Cerebellar nuclear complex (tissue), 1 donor: ENCODE results near the gene SYCP2L.

ENCODE experiments used
- DNase-seq, 2 experiments: peaks; one replicate each; lab custom pipeline; 2025; lab: John Stamatoyannopoulos, UW

SYCP2L gene

DNA sequence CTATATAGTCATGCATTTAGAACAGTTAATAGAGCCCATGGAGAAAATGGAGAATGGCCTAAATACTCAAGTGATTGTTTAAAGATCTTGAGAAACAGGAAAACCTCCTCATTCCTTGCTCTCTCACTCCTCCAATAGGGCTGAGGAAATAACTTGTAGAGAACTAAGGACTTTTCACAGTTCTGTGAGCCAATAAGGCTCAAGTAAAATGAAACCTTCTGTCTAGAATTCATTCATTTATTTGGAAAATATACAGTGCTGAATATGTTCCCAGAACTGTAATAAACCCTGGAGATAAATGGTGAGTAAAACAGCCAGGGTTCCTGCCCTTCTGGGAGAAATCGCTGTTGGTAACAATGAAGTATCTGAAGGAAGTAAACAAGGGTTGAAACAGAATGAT is 122.0 kb downstream of the SYCP2L start:
- no peak for DNase-seq

DNA sequence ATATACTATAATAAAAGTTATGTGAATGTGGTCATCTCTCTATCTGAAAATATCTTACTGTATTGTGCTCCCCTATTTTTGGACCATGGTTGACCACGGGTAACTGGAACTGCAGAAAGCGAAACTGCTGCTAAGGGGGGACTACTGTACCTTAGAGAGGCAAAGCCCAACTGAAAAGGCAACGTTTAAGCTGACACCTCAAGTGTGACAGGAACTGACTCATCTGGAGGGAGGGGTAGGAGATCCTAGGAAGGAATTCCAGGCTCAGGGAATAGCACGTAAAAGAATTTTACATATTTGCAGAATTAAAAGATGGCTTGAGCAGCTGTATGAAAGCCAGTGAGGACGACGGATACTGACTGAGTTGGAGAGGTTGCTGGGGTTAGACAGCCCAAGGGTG is 122.5 kb downstream of the SYCP2L start:
- DNase-seq = no peak

DNA sequence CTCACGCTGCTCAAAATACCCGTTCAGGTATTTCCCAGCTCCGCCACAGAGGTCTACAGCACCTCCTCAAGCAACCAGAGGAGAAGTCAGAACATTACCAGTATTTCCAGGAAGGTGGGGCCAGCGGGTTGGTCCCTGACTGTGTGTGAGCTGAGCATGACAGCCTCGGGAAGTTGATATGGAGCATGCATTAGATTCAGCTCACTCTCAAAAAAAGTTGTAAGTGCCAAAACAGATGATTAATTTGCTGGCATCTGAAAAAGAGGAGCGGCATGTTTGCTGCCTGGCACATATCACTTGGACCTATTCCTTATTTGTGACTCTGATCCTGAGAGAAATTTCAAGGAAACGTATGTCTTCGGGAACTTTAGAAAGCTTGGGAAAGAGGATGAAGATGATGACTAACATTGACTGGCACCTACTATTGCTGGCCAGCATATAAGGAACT is 125.0 kb downstream of the SYCP2L start:
- no peak for DNase-seq

DNA sequence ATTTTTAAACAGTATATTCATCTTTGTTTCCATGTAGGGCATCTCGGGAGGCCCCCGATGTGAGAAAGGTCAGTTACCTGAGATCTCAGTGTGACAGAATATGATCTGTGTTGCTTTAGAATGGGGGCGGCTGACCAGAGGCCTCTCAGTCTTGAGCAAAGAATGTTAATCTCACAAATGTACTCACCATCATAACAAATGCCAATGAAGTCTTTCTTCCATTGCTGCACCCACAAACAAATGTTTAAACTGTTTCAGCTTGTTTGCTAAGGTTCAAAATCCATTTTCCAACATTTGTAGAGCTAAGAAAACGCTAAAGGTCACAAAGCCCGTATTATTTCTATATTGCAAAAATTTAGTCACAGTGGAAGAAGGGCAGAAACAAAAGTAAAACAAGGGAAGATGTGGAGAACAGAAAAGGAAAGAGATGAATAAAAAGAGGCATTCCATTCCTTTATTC is 125.5 kb downstream of the SYCP2L start:
- DNase-seq = no peak

DNA sequence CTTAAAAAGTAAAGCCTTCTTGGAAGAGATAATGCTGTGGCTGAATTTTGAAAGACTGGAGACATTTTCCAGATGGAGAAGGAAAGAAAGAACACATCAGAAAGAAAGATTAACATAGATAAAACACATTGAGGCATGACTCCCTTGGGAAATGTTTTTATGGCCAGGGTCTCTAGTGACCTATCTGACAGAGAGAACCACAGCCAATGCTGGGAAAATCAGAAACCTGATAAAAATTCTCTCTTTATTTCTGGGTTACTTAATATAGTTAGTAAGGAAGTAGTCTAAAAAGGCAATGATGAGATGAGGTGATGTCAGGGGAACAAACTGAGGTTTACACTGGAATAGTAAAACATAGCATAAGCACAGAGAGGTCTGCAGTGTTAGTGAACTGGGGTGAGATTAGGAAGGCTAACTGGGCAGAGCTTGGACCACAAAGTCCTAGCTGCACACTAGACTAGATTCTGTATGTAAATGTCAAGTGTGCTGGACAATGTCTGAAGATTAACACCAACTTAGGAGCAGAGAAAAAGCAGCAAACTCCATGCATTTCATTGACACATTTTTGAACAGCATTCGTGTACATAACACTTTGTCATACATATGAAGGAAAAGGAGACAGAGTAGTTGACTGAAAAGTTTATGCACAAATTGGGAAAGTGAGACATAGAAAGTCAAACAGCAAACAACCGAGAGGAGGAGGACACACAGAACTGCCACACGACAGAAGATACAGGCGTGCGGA is 126.3 kb downstream of the SYCP2L start:
- DNase-seq = no peak

DNA sequence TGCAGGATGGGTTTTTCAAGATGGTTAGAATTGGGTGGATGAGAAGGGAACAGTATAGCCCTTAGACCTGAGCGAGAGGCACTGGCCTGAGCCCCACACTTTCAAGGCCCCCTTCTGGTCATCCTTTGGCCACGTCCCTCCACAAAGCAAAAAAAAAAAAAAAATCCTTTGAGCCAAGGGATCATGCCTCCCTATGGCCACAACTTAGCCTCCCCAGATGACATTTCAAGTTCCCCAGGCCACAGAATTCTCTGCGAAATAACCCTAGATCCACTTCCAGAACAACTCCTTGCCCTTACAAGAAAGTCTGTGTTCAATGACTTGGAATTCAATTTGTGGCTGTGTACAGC is 126.8 kb downstream of the SYCP2L start:
- DNase-seq = no peak

DNA sequence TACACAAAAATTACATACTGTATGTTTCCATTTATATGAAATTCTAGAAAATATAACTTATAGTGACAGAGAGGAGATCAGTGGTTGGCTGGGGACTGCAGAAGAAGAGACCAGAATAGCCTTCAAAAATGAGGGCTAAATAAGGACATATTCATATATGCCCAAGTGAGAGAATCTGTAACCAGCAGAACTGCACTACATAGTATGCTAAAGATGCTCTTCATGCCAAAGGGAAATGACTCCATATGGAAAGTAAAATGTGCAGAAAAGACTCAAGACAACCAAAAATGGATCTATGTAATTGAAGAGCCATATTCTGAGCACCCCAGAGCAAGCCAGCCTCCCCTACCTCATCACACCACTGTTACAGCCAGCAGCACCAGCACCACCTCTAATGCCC is 128.2 kb downstream of the SYCP2L start:
- no peak for DNase-seq

DNA sequence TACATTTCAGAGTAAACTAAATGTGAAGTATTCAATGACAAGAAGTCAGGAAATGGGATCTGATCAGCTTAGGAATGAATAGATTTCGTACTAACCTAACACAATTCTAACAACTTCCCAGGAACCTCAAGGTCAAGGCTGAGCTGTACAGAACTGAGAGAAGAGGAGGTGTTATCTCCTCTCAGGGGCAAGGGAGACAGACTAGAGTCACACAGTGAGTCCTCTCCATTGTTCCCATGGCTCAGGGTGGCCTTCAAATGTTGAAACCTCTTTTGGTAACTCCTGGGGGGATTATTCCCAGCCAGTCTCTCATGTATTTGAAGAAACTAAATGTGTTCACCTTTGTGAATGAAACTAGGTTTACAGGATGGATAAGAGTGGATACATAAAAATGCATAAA is 129.6 kb downstream of the SYCP2L start:
- DNase-seq = no peak

DNA sequence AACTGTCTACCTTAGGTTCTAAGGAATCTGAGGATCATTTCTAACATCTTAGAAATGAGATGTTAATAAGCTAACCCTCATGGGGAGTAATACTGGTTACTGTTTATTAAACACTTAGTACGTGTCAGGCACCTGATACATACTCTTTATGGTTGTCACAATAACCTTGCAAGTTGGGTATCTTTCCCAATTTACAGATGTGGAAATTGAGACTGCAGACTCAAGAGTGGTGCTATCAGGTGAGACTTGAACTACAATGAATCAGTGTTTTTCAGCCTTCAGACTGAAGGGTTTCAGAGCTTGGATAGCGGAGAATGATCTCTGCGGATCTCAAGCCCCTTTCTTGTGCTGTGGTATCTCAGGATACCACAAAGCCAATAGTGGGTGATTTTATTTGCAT is 130.2 kb downstream of the SYCP2L start:
- DNase-seq = no peak

DNA sequence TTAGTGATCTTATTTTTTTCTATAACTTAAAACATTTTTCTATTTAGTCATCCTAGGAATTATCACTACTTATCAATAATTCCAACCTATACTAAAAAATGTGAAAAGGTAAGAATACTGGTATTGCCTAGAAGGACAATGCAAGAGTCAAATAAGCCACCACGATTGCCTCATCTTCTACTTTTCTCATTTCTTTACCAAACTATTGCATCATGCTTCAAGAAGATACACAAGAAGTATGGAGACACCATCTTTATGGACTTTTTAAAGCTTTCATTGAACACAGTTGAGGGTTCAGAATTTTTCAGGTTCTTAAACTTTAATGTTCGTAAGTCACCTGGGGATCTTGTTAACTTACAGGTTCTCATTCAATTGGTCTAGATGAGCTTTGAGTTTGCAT is 131.4 kb downstream of the SYCP2L start:
- DNase-seq = no peak

DNA sequence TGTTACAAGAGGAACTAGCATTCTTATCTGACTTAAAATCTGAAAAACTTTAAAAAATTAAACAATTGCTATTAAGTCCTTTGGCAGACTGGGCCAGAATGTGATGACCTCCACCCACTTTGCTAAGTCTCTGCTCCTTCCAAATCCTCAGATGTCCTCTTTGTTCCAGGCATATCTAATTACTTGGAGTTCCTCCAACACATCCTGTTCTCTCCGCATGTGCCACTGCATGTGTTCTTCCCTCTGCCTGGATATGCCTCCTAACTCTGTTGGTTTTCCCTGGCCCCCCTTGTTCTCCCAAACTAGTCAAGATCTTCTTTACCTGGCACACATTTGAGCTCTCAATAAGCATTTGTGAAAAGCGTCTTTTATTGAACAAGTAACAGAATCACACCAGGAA is 134.2 kb downstream of the SYCP2L start:
- DNase-seq = no peak

DNA sequence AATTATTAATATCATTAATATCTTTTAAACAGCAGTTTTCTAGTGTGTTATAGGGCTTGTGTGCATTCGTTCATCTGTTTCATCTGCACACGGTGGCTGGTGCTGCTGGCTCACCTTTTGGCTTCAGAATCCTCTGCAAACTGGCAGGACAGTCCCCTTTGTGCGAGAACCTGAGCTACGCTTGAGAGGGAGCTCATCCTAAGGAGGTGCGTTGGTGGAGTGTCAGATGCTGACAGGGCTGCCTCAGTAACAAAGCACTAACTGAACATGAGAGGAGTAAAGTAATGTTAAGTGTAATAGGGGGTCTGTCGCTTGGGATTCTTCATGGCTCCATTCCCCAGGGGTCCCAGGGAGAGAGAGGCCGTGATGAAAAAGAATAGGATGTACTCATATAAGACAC is 134.9 kb downstream of the SYCP2L start:
- no peak for DNase-seq

DNA sequence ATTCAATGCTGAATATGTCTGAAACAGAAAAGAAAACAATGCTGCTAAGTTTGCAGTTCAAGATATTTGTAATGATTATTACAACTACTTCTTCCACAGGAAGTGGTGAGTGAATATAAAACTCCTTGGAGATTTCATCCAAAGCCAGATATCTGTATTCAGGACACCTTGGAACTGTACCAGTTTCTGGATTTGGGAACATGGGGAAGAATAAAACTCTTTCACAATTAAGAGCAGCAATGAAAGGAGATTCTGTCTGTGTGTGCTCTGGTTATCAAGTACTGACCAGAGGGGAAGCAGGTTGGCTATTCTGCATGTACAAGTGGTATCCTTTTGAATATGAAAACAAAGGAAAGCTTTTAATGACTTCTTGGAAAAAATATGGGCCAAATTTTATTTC is 136.2 kb downstream of the SYCP2L start:
- DNase-seq = no peak
